CD4-positive, alpha-beta memory T cell (primary cell): Measurements from ENCODE around the gene KIF26A. TPM values are rescaled to one million over a fixed set of nuclear protein-coding genes. Genes with fewer than 3 reads are reported as not detected.

Source experiments
- CTCF ChIA-PET: fragments of 350-600 bp; sonication (Branson Sonifier 250); formaldehyde crosslinking; loops from one replicate; lab custom pipeline; 2021; ENCODE audit warnings: inconsistent platforms; ENCODE audit not compliant: partially characterized antibody; lab: Charles Lee
- POLR2A ChIA-PET: fragments of 350-600 bp; sonication (Branson Sonifier 250); formaldehyde crosslinking; loops from one replicate; lab custom pipeline; 2021; ENCODE audit not compliant: partially characterized antibody; lab: Charles Lee
- DNase-seq, 5 donors: peaks; one replicate each; pipeline versions ENCODE4 v3.0.0 to v3.0.0-alpha.2; 2020 to 2022; ENCODE audit warnings: mixed read lengths in 1 of 5
- H3K27ac ChIP-seq: one replicate; pipeline ENCODE4 v1.7.0; 2013; ENCODE audit warnings: low read depth, low read length
- H3K27me3 ChIP-seq: 2 replicates; pipeline ENCODE4 v1.7.0; 2013; ENCODE audit warnings: mild to moderate bottlenecking, low read length, moderate library complexity; ENCODE audit not compliant: insufficient read depth
- H3K36me3 ChIP-seq: 2 replicates; pipeline ENCODE4 v1.7.0; 2013; ENCODE audit warnings: mild to moderate bottlenecking, low read length, moderate library complexity; ENCODE audit not compliant: insufficient read depth
- H3K4me1 ChIP-seq: 2 replicates; pipeline ENCODE4 v1.7.0; 2013; ENCODE audit warnings: mild to moderate bottlenecking, low read length, moderate library complexity; ENCODE audit not compliant: insufficient read depth
- H3K4me3 ChIP-seq, 2 donors: one replicate each; pipeline ENCODE4 v1.7.0; 2013; ENCODE audit warnings: low read length in 2 of 2, mild to moderate bottlenecking in 1 of 2
- H3K9me3 ChIP-seq, 2 donors: one replicate each; pipeline ENCODE4 v1.7.0; 2013; ENCODE audit warnings: low read length in 2 of 2, control low read depth in 1 of 2; ENCODE audit not compliant: control insufficient read depth in 1 of 2
- H3K27ac Mint-ChIP-seq, 7 donors: one replicate each; pipeline ENCODE4 v1.8.0; 2020 to 2021; ENCODE audit warnings: mixed read lengths in 7 of 7, mild to moderate bottlenecking in 6 of 7, inconsistent platforms in 3 of 7, moderate library complexity in 3 of 7
- H3K27me3 Mint-ChIP-seq, 2 donors: one replicate each; pipeline ENCODE4 v1.8.0; 2020 to 2021; ENCODE audit warnings: mixed read lengths in 2 of 2
- H3K36me3 Mint-ChIP-seq, 2 donors: one replicate each; pipeline ENCODE4 v1.8.0; 2020 to 2021; ENCODE audit warnings: mixed read lengths in 2 of 2, inconsistent platforms in 1 of 2, mild to moderate bottlenecking in 1 of 2
- H3K4me1 Mint-ChIP-seq, 4 donors: one replicate each; pipeline ENCODE4 v1.8.0; 2020 to 2021; ENCODE audit warnings: mixed read lengths in 4 of 4, mild to moderate bottlenecking in 1 of 4
- H3K4me3 Mint-ChIP-seq, 8 donors: one replicate each; pipeline ENCODE4 v1.8.0; 2020 to 2021; ENCODE audit warnings: mixed read lengths in 8 of 8, mild to moderate bottlenecking in 7 of 8, moderate library complexity in 6 of 8, inconsistent platforms in 3 of 8
- H3K9me3 Mint-ChIP-seq, 8 donors: one replicate each; pipeline ENCODE4 v1.8.0; 2020 to 2021; ENCODE audit warnings: mixed read lengths in 8 of 8, mild to moderate bottlenecking in 5 of 8, inconsistent platforms in 3 of 8, moderate library complexity in 1 of 8
- intact Hi-C: fragments of 100-400 bp; cut with micrococcal nuclease; formaldehyde crosslinking; loops from one replicate; pipeline ENCODE4 v1.15.1; 2023
- polyA plus RNA-seq, 2 donors: library from polyadenylated mRNA; unstranded; fragments of 300-500 nt; fragmentation: Illumina TruSeq; gene quantifications; one replicate each; pipeline ENCODE4 v1.2.3, GENCODE V29; 2021
- total RNA-seq, 2 experiments: library from RNA; stranded (reverse); gene quantifications; one replicate each; pipeline ENCODE4 v1.2.3, GENCODE V29; 2021

Gene KIF26A
- total and polyA plus RNA-seq, 4 experiments from 2014 or later, result 0.05 to 0.23 (median 0.22) TPM; not detected in 1

GRCh38 chr14:104098272-104099095, 39.9 kb upstream of the KIF26A start:
- Mint-ChIP-seq H3K4me1 (peaks cover 4 to 5% (median 4%) of the 10 kb centered on the region in 4 donors), H3K36me3 (no peaks in the 10 kb centered on the region), H3K27ac (no peak overlapping the region), H3K9me3 (no peaks in the 10 kb centered on the region), H3K27me3 (peaks cover 0 to 3% of the 10 kb centered on the region in 2 donors), H3K4me3 (no peak overlapping the region)
- Histone ChIP-seq H3K4me3 (no peak overlapping the region), H3K36me3 (no peaks in the 10 kb centered on the region), H3K27me3 (no peaks in the 10 kb centered on the region), H3K4me1 (peaks cover 8% of the 10 kb centered on the region), H3K27ac (no peak overlapping the region), H3K9me3 (no peaks in the 10 kb centered on the region)
- ChIA-PET POLR2A (no interaction called here), CTCF (interaction anchor here (0.7 kb wide), 1 partner anchor 21 kb away, joined by 3 read pairs; no protein-coding TSS in a partner anchor)
- no peak for DNase-seq
- intact Hi-C loops, result no loop called here

GRCh38 chr14:104099096-104100041, 39.0 kb upstream of the KIF26A start:
- intact Hi-C loops, result no loop called here
- peaks cover 4% of the 10 kb centered on the region for H3K4me1 ChIP-seq
- Mint-ChIP-seq H3K4me1 (peaks cover 3% of the 10 kb centered on the region in 4 donors), H3K4me3 (no peak overlapping the region), H3K27ac (no peak overlapping the region), H3K9me3 (no peaks in the 10 kb centered on the region), H3K36me3 (no peaks in the 10 kb centered on the region), H3K27me3 (peaks cover 0 to 2% of the 10 kb centered on the region in 2 donors)
- no peaks in the 10 kb centered on the region for H3K27me3 ChIP-seq
- no peak overlapping the region for H3K4me3 ChIP-seq
- no peak overlapping the region for H3K27ac ChIP-seq
- no peak for DNase-seq
- no peaks in the 10 kb centered on the region for H3K36me3 ChIP-seq
- CTCF ChIA-PET, result no interaction called here
- H3K9me3 ChIP-seq, result no peaks in the 10 kb centered on the region
- POLR2A ChIA-PET, result no interaction called here

GRCh38 chr14:104100171-104101085, 38.0 kb upstream of the KIF26A start:
- Mint-ChIP-seq H3K4me3 (no peak overlapping the region), H3K36me3 (no peaks in the 10 kb centered on the region), H3K27ac (no peak overlapping the region), H3K4me1 (peaks cover 0 to 1% (median 0%) of the 10 kb centered on the region in 4 donors), H3K9me3 (no peaks in the 10 kb centered on the region), H3K27me3 (no peaks in the 10 kb centered on the region)
- Histone ChIP-seq H3K27me3 (no peaks in the 10 kb centered on the region), H3K4me1 (no peaks in the 10 kb centered on the region), H3K36me3 (no peaks in the 10 kb centered on the region), H3K4me3 (no peak overlapping the region), H3K27ac (no peak overlapping the region), H3K9me3 (no peaks in the 10 kb centered on the region)
- POLR2A ChIA-PET, result no interaction called here
- CTCF ChIA-PET, result no interaction called here
- no peak for DNase-seq
- intact Hi-C loops, result no loop called here

- H3K27ac ChIP-seq, result no peak overlapping the region
- H3K27ac Mint-ChIP-seq, result no peak overlapping the region
- no peaks in the 10 kb centered on the region for H3K9me3 ChIP-seq
- H3K9me3 Mint-ChIP-seq, result no peaks in the 10 kb centered on the region
- no peaks in the 10 kb centered on the region for H3K27me3 ChIP-seq
- H3K4me3 Mint-ChIP-seq, result no peak overlapping the region
- no peaks in the 10 kb centered on the region for H3K36me3 Mint-ChIP-seq
- no peak overlapping the region for H3K4me3 ChIP-seq
- no peaks in the 10 kb centered on the region for H3K4me1 ChIP-seq
- DNase-seq, result no peak
- no peaks in the 10 kb centered on the region for H3K4me1 Mint-ChIP-seq
- no peaks in the 10 kb centered on the region for H3K27me3 Mint-ChIP-seq
- ChIA-PET CTCF (no interaction called here), POLR2A (no interaction called here)
- H3K36me3 ChIP-seq, result no peaks in the 10 kb centered on the region
- intact Hi-C loops, result no loop called here
These were observed 37.2 kb upstream of the KIF26A start for GRCh38 chr14:104101086-104101621.

GRCh38 chr14:104101651-104102281, 36.6 kb upstream of the KIF26A start:
- Mint-ChIP-seq H3K27ac (no peak overlapping the region), H3K27me3 (no peaks in the 10 kb centered on the region), H3K36me3 (no peaks in the 10 kb centered on the region), H3K4me3 (no peak overlapping the region), H3K9me3 (no peaks in the 10 kb centered on the region), H3K4me1 (no peaks in the 10 kb centered on the region)
- ChIA-PET CTCF (no interaction called here), POLR2A (no interaction called here)
- Histone ChIP-seq H3K36me3 (no peaks in the 10 kb centered on the region), H3K4me1 (no peaks in the 10 kb centered on the region), H3K4me3 (no peak overlapping the region), H3K27me3 (no peaks in the 10 kb centered on the region), H3K9me3 (no peaks in the 10 kb centered on the region), H3K27ac (no peak overlapping the region)
- intact Hi-C loops, result no loop called here
- no peak for DNase-seq

GRCh38 chr14:104102282-104102914, 36.0 kb upstream of the KIF26A start:
- intact Hi-C loops, result no loop called here
- H3K27me3 Mint-ChIP-seq, result no peaks in the 10 kb centered on the region
- no peaks in the 10 kb centered on the region for H3K9me3 Mint-ChIP-seq
- no peaks in the 10 kb centered on the region for H3K27me3 ChIP-seq
- no peaks in the 10 kb centered on the region for H3K9me3 ChIP-seq
- no peak overlapping the region for H3K4me3 ChIP-seq
- ChIA-PET POLR2A (no interaction called here), CTCF (no interaction called here)
- no peaks in the 10 kb centered on the region for H3K4me1 ChIP-seq
- H3K27ac ChIP-seq, result no peak overlapping the region
- DNase-seq, result no peak
- no peak overlapping the region for H3K27ac Mint-ChIP-seq
- no peaks in the 10 kb centered on the region for H3K4me1 Mint-ChIP-seq
- no peaks in the 10 kb centered on the region for H3K36me3 Mint-ChIP-seq
- no peaks in the 10 kb centered on the region for H3K36me3 ChIP-seq
- no peak overlapping the region for H3K4me3 Mint-ChIP-seq
